ENCODE data around the gene SHLD2.
A peak's percentile ranks its signal among the peaks of the same experiment; 100 is the strongest.

SHLD2 gene, protein sequence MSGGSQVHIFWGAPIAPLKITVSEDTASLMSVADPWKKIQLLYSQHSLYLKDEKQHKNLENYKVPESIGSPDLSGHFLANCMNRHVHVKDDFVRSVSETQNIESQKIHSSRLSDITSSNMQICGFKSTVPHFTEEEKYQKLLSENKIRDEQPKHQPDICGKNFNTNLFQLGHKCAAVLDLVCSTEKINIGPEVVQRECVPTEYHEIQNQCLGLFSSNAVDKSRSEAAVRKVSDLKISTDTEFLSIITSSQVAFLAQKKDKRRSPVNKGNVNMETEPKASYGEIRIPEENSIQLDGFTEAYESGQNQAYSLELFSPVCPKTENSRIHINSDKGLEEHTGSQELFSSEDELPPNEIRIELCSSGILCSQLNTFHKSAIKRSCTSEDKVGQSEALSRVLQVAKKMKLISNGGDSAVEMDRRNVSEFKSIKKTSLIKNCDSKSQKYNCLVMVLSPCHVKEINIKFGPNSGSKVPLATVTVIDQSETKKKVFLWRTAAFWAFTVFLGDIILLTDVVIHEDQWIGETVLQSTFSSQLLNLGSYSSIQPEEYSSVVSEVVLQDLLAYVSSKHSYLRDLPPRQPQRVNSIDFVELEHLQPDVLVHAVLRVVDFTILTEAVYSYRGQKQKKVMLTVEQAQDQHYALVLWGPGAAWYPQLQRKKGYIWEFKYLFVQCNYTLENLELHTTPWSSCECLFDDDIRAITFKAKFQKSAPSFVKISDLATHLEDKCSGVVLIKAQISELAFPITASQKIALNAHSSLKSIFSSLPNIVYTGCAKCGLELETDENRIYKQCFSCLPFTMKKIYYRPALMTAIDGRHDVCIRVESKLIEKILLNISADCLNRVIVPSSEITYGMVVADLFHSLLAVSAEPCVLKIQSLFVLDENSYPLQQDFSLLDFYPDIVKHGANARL

DNA sequence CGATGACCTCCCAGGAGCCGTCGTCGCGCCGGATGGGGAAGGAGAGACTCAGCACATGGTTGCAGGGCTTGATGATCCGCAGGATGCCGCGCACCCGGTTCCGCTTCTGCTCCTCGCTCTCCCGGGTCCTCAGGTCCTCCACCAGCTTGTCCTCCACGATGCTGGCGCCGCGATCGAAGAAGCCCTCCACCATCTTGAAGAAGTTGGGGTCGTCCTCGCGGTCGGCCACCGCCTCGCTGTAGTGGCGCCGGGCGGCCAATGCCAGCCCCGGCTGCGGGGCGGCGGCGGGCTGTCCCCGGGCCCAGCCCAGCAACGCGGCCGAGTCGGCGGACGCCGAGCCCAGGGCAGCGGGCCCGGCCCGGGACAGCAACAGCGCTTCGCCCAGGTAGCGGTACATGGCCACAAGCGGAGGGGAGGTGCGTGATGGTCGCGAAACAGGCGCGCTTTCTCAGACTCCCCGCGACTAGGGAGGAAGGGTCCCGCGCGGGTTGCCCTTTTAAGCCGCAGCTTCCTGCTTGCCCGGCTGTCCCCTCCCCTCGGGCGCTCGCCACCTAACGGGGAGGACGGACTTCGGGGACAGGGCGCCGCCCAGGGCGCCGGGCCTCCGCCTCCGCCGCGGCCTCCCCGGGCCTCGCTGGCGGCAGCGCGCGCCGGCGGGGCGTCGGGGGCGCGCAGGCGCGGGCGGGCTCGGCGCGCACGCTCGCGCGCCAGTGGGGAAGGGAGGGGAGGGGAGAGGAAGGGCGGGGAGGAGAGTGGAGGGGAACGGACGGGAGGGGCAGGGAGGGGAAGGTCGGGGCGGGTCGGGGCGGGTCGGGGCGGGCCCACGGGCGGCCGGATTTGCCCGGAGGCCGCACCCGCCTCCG is at the start of gene SHLD2, which contains the start of gene GLUD1:
Gene SHLD2 (plus strand): TSS at position 834 of the 863 bp plus-strand sequence. CDS start 56,149 bp downstream, outside the sequence.
Gene GLUD1 (minus strand): TSS at position 471 of the 863 bp plus-strand sequence. CDS start 74 bp downstream, at position 397.
- Mint-ChIP-seq H3K4me3 (peak within 1 kb of the TSS; percentile 89), H3K27me3 (no peaks in the 10 kb centered on the region), H3K27ac (peak within 1 kb of the TSS; percentile 98), H3K9me3 (no peaks in the 10 kb centered on the region), H3K4me1 (peaks cover 62% of the 10 kb centered on the region), H3K36me3 (peaks cover 29% of the 10 kb centered on the region)
- CTCF ChIA-PET: interaction anchor here (0.8 to 1.0 kb wide), 2 partner anchors 9 to 40 kb away, joined by 3 read pairs; no protein-coding TSS in a partner anchor
- DNase-seq: peak; percentile 93

DNA sequence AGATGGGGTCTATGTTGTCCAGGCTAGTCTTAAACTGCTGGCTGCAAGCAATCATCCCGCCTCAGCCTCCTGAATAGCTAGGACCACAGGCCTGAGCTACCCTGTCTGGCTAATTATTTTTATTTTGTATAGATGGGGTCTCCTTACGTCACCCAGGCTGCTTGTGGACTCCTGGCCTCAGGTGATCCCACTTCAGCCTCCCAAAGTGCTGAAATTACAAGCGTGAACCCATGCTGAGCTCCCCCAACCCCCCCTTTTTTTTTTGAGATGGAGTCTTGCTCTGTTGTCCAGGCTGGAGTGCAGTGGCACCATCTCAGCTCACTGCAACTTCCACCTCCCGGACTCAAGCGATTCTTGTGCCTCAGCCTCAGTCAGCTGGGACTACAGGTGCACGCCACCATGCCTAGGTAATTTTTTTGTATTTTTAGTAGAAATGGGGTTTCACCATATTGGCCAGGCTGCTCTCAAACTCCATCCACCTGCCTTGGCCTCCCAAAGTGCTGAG is 49.5 kb upstream of the SHLD2 start:
- Mint-ChIP-seq H3K36me3 (peaks cover 27% of the 10 kb centered on the region), H3K4me1 (no peaks in the 10 kb centered on the region), H3K27me3 (no peaks in the 10 kb centered on the region), H3K4me3 (no peak overlapping the region), H3K27ac (no peak overlapping the region), H3K9me3 (no peaks in the 10 kb centered on the region)
- no peak for DNase-seq
- CTCF ChIA-PET: no interaction called here

DNA sequence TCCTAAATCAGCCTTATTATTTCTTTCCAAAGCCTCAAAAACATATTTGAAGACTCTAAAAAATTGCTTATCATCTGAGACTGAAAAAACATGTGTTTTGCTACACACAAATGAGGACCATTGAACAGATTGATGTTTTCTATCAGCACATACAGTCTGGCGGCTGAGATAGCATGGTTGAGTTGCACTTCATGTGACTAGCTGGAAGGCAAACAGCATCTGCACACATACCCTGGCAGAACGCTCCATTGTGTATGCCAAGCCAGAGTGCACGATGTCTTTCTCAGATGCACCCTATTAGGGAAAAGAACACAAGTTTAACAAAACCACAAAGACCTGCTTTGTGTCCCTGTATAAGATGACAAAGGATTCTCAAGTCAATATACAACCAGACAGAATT is 41.9 kb upstream of the SHLD2 start:
- no peak for DNase-seq
- Mint-ChIP-seq H3K36me3 (peaks cover 29% of the 10 kb centered on the region), H3K27me3 (no peaks in the 10 kb centered on the region), H3K27ac (no peak overlapping the region), H3K4me3 (no peak overlapping the region), H3K4me1 (no peaks in the 10 kb centered on the region), H3K9me3 (no peaks in the 10 kb centered on the region)
- CTCF ChIA-PET: no interaction called here

DNA sequence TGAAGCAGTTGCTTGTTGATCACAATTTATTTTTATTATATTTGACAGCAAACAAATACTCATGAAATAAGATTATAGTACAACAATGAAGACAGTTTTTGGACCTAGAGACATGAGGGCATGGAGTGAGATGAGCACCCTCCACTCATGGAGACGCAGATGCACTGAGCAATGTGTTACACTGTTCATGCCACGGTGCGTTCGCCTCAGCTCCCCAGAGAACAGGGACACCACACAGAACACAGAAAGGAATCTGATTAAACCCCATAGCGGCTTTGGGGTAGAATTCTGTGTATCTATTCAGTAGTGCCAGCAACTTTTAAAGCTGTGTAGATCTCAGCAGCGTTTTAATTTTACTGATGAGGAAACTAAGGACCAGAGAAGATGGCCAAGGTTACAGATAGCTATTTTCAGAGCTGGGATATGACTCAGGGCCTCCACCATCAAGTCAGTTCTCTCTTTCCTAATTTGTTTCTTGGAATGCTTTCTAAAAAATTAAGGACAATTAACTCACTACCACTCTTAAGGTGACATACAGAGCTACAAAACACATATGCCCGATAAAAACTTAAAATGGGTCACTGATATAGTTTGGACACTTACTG is 41.3 kb upstream of the SHLD2 start:
- H3K27me3 Mint-ChIP-seq: no peaks in the 10 kb centered on the region
- no peaks in the 10 kb centered on the region for H3K9me3 Mint-ChIP-seq
- DNase-seq: no peak
- CTCF ChIA-PET: no interaction called here
- H3K36me3 Mint-ChIP-seq: peaks cover 30% of the 10 kb centered on the region
- H3K4me3 Mint-ChIP-seq: no peak overlapping the region
- H3K27ac Mint-ChIP-seq: no peak overlapping the region
- H3K4me1 Mint-ChIP-seq: no peaks in the 10 kb centered on the region

DNA sequence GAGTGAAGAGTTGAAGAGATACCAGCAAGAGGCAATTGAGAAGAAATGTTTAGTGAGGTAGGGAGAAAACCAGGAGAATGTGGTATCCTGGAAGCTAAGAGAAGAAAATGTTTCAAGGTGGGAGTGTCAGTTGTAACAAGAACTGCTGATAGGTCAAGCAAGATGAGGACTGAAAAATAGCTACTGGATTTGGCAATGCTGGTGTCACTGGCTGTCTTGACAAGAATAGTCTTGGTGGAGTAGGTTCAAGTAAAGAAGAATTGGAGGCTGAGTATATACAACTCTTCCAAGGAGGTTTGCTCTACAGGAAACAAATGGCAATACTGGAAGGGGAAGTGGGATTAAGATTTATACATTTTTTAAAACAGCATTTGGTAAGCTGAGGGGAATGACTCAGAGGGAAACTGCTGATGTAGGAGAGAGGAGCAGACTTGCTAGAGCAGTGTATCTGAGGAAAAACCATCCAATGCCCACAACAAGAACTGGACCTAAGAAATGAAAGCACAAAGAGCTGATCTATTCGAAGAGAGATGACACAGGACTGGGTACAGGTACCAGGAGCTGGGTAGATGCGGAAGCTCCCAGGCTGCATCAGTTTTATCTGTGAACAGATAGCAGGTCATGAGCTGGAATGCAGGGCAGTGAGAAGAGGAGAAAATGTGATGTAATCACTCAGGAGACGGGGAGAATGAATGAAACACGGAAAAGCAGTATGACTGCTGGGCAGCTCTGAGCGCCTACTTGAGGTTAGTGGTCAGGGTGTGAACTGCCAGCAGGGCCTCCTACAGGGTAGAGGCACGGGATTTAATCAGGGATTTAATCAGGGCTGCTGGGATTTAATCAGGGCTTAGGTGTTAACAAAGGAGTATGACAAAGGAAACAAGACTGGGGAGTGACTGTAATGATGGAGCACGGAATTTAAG is 40.4 kb upstream of the SHLD2 start:
- no peaks in the 10 kb centered on the region for H3K4me1 Mint-ChIP-seq
- H3K36me3 Mint-ChIP-seq: peaks cover 34% of the 10 kb centered on the region
- no peak overlapping the region for H3K27ac Mint-ChIP-seq
- no peaks in the 10 kb centered on the region for H3K9me3 Mint-ChIP-seq
- DNase-seq: no peak
- CTCF ChIA-PET: interaction anchor here (0.7 to 1.5 kb wide), 4 partner anchors 18 to 622 kb away, joined by 3 read pairs; partner anchors contain the start of gene SHLD2
- no peak overlapping the region for H3K4me3 Mint-ChIP-seq
- no peaks in the 10 kb centered on the region for H3K27me3 Mint-ChIP-seq

DNA sequence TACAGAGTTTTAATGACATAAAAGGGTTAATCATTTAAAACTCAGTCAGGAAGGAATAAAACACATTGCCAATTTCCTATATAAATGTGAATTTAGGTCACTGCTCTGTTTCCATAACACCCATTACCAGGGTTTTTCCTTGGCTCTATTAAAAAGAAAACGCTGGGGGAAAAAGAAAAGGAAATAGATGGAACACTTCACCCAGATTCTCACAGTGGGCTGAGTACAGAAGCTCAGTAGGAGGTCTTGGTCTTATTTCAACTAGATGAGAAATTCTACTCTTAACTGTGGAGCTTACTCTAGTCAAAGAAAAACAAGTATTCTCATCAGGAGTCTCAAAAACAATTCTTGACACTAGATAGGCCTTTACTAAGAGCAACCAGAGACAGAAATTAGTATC is 36.8 kb upstream of the SHLD2 start:
- Mint-ChIP-seq H3K27ac (no peak overlapping the region), H3K4me3 (no peak overlapping the region), H3K4me1 (no peaks in the 10 kb centered on the region), H3K27me3 (no peaks in the 10 kb centered on the region), H3K9me3 (no peaks in the 10 kb centered on the region), H3K36me3 (peaks cover 34% of the 10 kb centered on the region)
- no peak for DNase-seq
- CTCF ChIA-PET: no interaction called here

DNA sequence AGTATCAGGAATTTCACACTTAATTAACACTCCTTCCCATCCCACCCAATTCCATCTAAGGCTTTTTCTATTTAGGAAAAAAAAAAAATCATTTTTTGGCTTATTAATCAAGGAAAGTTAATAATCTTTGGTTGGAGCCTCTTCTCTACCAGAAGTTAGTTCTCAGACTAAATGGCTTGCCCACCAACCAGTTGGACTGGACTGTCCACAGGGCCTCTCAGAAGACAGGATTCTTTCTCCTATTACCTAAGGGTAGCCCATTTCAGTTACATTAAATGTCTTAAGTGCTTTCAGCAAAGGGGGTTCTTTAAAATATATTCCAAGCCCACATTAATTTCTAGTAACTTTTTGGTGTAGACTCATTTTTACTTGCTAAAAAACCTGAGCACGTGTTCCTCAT is 35.6 kb upstream of the SHLD2 start:
- Mint-ChIP-seq H3K4me1 (no peaks in the 10 kb centered on the region), H3K9me3 (no peaks in the 10 kb centered on the region), H3K27me3 (no peaks in the 10 kb centered on the region), H3K4me3 (no peak overlapping the region), H3K27ac (no peak overlapping the region), H3K36me3 (peaks cover 41% of the 10 kb centered on the region)
- CTCF ChIA-PET: no interaction called here
- no peak for DNase-seq

DNA sequence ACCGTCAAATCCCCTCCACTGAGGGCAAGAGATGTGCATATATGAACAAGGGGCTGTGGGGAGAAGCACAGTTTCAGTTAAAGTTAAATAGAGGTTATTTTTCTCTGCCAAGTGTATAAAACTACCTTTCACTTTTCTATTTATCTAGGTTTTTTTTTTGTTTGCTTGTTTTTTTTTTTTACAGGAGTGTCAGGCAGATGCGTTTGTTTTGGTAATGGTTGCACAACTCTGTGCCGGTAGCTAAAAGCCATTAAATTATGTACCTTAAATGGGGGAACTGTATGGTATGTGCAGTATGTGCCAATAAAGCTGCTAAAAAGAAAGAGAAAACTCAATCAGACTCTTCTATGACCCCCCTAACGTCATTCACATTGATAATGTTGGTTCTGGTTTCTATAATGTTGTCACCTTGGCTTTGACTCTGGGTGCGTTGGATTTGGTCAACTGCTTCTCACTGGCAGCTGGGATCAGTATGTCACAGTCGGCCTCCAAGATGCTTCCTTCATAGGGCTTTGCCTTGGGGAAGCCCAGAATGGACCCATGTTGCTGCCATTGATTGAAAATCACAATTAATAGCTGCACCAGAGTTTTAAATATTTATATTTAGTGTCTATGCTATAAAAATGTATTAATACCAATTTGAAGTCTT is 34.6 kb upstream of the SHLD2 start:
- no peak overlapping the region for H3K27ac Mint-ChIP-seq
- no peak for DNase-seq
- H3K4me3 Mint-ChIP-seq: no peak overlapping the region
- H3K27me3 Mint-ChIP-seq: no peaks in the 10 kb centered on the region
- H3K36me3 Mint-ChIP-seq: peaks cover 43% of the 10 kb centered on the region
- no peaks in the 10 kb centered on the region for H3K4me1 Mint-ChIP-seq
- H3K9me3 Mint-ChIP-seq: no peaks in the 10 kb centered on the region
- CTCF ChIA-PET: interaction anchor here (0.6 kb wide), 1 partner anchor 82 kb away, joined by 3 read pairs; no protein-coding TSS in a partner anchor

DNA sequence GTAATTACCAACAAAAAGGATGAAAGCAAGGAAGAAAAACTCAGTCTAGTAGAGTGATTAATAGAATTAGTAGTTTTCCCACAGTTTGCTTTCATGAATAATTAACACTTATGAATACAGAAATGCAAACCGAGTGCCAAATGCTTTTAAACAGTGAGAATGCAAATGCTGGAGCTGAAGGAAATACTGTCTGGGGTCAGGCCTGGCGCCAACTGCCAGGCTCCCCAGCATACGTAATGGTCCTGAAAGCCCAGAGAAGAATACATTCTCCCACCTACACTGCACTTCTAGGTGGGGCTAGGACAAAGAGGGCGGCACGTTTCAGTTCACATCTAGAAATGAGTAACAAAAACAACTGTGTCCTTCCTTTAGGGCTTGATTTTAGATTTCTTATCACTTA is 30.4 kb upstream of the SHLD2 start:
- no peak overlapping the region for H3K4me3 Mint-ChIP-seq
- H3K27ac Mint-ChIP-seq: no peak overlapping the region
- CTCF ChIA-PET: no interaction called here
- H3K36me3 Mint-ChIP-seq: peaks cover 52% of the 10 kb centered on the region
- no peaks in the 10 kb centered on the region for H3K27me3 Mint-ChIP-seq
- H3K9me3 Mint-ChIP-seq: no peaks in the 10 kb centered on the region
- DNase-seq: no peak
- no peaks in the 10 kb centered on the region for H3K4me1 Mint-ChIP-seq

DNA sequence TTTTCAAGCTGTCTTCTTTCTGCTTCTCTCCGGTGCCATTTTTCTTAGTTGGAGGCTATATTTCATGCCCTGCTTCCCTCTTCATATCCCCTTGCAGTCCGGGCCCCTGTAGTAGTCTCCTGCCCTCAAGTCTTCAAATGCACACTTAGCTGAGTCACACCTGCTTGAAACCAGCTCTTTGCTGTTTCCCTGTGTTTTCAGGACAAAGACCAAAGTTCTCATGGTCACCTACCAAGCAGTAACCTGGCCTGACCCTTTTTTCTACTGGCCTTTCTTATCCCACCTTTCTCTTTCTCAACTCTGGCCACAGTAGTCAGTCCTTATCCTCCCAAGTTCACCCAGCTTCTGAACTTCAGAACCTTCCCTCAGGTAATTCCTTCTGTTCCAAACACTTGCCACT is 28.8 kb upstream of the SHLD2 start:
- no peaks in the 10 kb centered on the region for H3K27me3 Mint-ChIP-seq
- no peaks in the 10 kb centered on the region for H3K4me1 Mint-ChIP-seq
- CTCF ChIA-PET: no interaction called here
- no peak overlapping the region for H3K4me3 Mint-ChIP-seq
- H3K27ac Mint-ChIP-seq: no peak overlapping the region
- no peak for DNase-seq
- no peaks in the 10 kb centered on the region for H3K9me3 Mint-ChIP-seq
- H3K36me3 Mint-ChIP-seq: peaks cover 47% of the 10 kb centered on the region

DNA sequence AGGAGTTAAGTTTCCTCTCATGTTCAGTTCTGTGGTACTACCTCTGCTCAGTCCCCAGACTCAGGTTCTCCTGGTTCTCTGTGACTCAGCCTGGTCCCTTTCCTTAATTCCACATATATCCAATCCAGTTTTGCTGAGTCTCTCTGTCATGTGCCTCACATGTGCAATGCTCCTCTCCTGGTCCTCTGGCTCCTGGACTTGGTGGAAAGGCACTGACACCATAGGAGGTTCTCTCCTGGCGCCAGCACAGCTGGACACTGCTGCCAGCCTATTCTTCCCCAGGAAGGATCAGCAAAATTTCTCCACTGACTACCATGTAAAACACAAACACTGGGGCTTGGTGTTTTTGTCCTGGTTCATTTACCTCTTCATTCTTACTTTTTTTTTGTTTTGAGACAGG is 28.1 kb upstream of the SHLD2 start:
- H3K27ac Mint-ChIP-seq: no peak overlapping the region
- peaks cover 52% of the 10 kb centered on the region for H3K36me3 Mint-ChIP-seq
- DNase-seq: no peak
- H3K4me3 Mint-ChIP-seq: no peak overlapping the region
- CTCF ChIA-PET: no interaction called here
- H3K27me3 Mint-ChIP-seq: no peaks in the 10 kb centered on the region
- no peaks in the 10 kb centered on the region for H3K4me1 Mint-ChIP-seq
- H3K9me3 Mint-ChIP-seq: no peaks in the 10 kb centered on the region

DNA sequence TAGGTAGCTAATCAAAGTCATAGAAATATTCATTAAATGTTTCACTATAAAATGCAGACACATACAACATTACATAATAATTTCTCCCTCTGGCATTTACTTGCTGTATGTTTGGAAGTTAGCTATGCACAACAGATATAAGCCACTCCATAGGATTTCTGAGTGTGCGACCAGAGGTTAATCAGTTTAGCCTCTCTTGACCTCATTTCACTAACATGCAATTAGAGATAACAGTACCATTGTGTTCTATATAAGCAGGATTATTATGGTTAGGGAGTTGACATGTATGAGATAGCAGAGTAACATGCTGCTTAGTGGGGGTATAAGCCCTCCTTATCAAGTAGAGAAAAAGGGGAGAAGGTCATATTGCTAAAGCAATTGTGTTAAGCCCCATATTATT is 26.7 kb upstream of the SHLD2 start:
- H3K27me3 Mint-ChIP-seq: no peaks in the 10 kb centered on the region
- no peaks in the 10 kb centered on the region for H3K4me1 Mint-ChIP-seq
- peaks cover 62% of the 10 kb centered on the region for H3K36me3 Mint-ChIP-seq
- CTCF ChIA-PET: interaction anchor here (0.6 kb wide), 1 partner anchor 254 kb away, joined by 4 read pairs; no protein-coding TSS in a partner anchor
- no peak overlapping the region for H3K27ac Mint-ChIP-seq
- H3K9me3 Mint-ChIP-seq: no peaks in the 10 kb centered on the region
- DNase-seq: no peak
- H3K4me3 Mint-ChIP-seq: no peak overlapping the region
